NCI-H774 (cell line): Measurements from ENCODE around the gene SCUBE3.

ENCODE experiments used
- DNase-seq: peaks from one replicate; lab custom pipeline; 2025; lab: John Stamatoyannopoulos, UW

SCUBE3 gene

DNA sequence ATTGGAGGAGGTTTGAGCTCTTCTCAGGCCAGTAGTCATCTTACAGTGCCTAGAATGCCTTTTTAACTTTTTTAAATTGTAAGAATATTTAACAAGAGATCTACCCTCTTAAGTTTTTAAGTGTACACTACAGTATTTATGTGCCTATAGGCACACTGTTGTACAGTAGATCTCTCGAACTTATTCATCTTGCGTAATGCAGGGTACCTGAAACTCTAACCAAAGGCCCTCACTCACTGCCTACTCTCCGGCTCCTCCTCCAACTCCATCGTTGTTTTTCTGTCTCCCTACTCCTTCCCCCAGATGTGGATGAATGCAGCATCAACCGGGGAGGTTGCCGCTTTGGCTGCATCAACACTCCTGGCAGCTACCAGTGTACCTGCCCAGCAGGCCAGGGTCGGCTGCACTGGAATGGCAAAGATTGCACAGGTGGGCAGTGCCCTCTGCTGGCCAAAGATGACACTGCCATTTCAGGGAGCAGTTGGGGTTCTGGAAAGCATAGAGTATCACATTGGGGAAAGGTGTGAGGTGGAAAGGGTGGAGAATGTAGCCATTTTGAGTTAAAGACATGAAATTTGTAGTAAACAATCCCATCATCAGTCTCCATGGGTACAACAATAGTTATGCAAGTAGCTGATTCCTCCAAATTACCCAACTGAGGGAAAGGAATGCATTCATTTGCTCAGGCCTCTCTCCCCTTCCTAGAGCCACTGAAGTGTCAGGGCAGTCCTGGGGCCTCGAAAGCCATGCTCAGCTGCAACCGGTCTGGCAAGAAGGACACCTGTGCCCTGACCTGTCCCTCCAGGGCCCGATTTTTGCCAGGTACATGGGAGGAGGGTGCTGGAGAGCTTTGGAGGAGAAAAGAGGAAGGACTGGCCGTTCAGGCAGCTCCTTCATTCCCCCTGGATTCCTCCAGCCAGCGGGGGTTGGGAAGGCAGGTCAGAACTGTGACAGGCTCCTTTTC, 27.4 kb downstream of the SCUBE3 start:
- peak; percentile 50 for DNase-seq

GRCh38 chr6:35242486-35242885, 28.7 kb downstream of the SCUBE3 start:
- no peak for DNase-seq

DNA sequence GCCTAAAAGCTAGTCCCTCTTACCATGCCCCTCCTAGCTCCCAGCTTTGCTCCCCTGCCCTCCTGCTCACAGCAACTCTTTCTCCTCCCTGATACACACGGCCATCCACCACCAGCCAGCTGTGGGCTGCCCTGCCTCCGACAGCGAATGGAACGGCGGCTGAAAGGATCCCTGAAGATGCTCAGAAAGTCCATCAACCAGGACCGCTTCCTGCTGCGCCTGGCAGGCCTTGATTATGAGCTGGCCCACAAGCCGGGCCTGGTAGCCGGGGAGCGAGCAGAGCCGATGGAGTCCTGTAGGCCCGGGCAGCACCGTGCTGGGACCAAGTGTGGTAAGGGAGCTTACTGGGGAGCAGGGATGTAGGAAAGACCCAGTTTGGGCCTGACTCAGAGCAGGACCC, 29.1 kb downstream of the SCUBE3 start:
- no peak for DNase-seq

- DNase-seq = no peak
These were observed 29.7 kb downstream of the SCUBE3 start for GRCh38 chr6:35243386-35243958.

GRCh38 chr6:35244551-35244950, 30.8 kb downstream of the SCUBE3 start:
- DNase-seq = no peak

DNA sequence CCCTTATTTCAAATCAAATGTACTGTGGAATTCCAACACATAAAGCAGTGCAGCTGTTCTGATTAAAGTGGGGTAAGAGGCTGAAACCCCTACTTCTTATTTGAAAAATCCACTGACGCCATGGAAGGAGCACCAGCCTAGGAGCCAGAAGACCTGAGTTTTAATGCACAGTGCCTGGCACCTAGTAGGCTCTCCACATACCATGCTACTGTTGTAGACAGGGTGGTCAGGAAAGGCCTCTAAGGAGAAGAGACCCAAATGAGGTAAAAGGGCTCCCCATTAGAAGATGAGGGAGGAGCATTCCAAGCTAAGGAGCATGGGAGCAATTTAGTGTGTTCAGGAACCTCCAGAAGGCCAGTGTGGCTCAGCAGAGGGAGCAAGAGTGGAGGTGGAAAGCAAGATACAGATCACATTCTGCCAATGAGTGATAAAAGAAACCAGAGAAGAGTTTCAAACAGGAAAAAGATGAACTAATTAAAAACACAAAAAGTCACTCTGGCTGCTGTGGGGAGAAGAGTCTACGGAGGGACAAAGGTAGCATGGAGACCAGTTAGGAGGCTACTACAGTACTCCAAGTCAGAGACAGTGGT, 34.0 kb downstream of the SCUBE3 start:
- DNase-seq = no peak

DNA sequence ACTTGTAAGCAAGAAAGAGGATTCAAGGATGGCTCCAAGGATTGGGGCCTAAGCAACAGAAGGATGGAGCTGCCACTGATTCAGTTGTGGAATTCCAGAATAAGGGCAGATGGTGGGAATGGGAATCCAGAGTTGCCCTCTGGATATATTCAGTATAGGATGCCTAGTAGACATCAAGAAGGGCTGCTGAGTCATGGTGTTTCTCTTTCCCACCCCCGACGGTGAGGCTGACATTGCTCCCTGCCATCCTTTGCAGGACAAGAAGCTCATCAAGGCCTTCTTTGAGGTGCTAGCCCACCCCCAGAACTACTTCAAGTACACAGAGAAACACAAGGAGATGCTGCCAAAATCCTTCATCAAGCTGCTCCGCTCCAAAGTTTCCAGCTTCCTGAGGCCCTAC, 34.5 kb downstream of the SCUBE3 start:
- no peak for DNase-seq

- DNase-seq = no peak
These were observed 35.2 kb downstream of the SCUBE3 start for GRCh38 chr6:35248965-35249364.

- DNase-seq = no peak
These were observed 38.2 kb downstream of the SCUBE3 start for GRCh38 chr6:35251949-35252348.

GRCh38 chr6:35253249-35253648, 39.5 kb downstream of the SCUBE3 start:
- no peak for DNase-seq

DNA sequence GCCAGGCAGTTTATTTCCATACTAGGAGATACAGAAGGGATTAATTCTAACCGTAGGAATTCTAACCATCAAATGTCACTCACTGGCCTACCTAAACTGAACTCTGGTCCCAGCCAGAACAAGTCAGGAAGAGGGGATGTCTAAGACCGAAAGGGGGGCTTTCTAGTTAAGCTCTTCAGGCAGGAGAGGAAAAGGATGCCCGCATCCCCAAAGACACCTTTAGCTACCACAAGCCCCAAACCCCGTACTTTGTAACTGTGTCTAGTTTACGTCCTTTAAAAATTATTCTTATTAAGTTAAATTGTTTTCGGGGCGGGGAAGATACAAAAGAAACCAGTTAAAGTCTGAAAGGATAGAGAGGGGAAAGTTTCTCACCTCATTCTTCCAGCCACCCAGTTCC, 44.6 kb downstream of the SCUBE3 start:
- DNase-seq = no peak

GRCh38 chr6:35258858-35259193, 45.1 kb downstream of the SCUBE3 start:
- no peak for DNase-seq

GRCh38 chr6:35259194-35259947, 45.6 kb downstream of the SCUBE3 start, which contains the start of gene ZNF76:
Gene ZNF76, plus strand, starts transcription at chr6:35259735. Its CDS starts 21,417 bp downstream, at chr6:35281152.
- peak; percentile 97 for DNase-seq

- DNase-seq = peak; percentile 30
These were observed 46.3 kb downstream of the SCUBE3 start for GRCh38 chr6:35259948-35260590.

GRCh38 chr6:35260591-35261570, 47.1 kb downstream of the SCUBE3 start:
- no peak for DNase-seq

DNA sequence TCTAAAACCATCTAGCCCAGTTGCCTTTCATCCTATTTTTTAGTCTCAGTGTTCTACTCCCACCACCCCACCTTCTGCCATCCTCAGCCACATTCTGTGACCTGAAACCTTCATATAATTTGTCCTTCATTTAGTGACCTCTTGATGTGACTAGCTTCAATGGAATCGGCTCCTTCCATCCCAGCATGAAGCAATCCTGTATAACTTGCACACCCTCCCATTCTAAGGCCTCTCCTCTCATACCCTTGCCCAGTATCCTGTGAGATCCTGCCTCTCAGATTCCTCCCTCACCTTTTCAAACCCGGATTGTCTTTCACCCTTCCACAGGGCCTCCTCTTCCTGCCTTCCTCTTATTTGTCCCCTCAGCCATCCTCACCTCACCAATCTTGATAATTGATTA, 48.8 kb downstream of the SCUBE3 start:
- DNase-seq = no peak

DNA sequence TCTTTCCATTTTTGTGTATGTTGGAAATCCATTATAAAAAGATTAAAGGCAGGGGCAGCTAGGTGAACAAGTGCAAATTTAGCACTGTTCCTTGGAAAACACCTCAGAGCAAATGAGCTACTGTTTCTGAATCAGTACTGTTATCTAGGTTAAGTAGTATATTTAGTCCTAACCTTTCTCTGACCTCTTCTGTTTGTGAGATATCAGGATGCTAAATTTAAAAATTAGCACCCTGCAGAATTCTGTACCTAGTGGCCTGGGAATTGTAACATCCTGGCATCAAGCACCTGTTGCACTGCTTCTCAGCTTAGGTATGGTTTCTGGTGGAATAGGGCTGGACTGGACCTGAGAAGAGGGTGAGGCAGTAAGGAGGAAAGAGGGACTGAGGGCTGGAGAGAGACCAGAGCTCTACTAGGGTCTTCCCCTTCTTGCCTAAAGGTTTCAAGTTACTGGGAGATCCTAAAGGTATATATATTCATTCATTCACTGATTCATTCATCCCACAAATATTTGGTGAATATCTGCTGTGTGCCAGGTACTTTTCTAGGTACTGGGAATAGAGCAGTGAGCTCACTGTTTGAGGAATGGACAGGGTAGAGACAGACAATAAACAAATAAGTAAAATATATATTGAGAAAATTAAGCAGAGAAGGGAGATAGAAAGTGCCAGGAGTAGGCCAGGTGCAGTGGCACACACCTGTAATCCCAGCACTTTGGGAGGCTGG, 51.0 kb downstream of the SCUBE3 start:
- no peak for DNase-seq

- no peak for DNase-seq
These were observed 51.8 kb downstream of the SCUBE3 start for GRCh38 chr6:35265523-35265922.

DNA sequence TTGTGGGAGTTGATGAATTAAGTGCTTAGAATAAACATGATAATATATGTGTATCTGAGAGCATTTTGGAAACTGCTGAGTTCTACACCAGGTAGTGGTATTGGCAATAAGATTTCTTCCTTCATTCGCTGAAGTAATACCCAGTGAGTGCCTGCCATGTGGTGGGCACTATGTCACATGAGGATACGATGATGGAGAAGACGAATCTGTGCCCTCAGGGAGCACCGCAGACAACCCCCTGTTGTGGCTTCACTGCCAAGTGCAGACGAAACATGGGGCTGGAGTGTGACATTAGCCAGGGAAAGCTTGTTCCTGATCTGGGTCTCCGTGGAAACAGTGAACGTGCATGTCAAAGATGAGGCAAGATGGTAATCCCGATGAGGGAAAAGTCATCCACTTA, 53.7 kb downstream of the SCUBE3 start:
- no peak for DNase-seq

- DNase-seq = no peak
These were observed 54.1 kb downstream of the SCUBE3 start for GRCh38 chr6:35267897-35268296.
